Activated CD8-positive, alpha-beta memory T cell treated with anti-CD3 and anti-CD28 coated beads, Interleukin-2, amount 50 U/mL, for 4 hours (primary cell): ENCODE results near the gene FCRL5.

Experiments used
- DNase-seq: peaks from one replicate; pipeline ENCODE4 v3.0.0-alpha.2; 2020

The FCRL5 gene

GRCh38 chr1:157523774-157524493 is 28.4 kb downstream of the FCRL5 start:
- DNase-seq: no peak

- DNase-seq: no peak
Observed at GRCh38 chr1:157521056-157521455, 31.3 kb downstream of the FCRL5 start.

GRCh38 chr1:157520386-157520935 is 31.9 kb downstream of the FCRL5 start:
- DNase-seq: no peak

GRCh38 chr1:157519451-157519850 is 32.9 kb downstream of the FCRL5 start:
- DNase-seq: no peak

GRCh38 chr1:157517016-157517415 is 35.3 kb downstream of the FCRL5 start:
- no peak for DNase-seq

GRCh38 chr1:157515709-157516108 is 36.6 kb downstream of the FCRL5 start:
- no peak for DNase-seq

- DNase-seq: no peak
Observed at GRCh38 chr1:157515141-157515540, 37.2 kb downstream of the FCRL5 start.

- no peak for DNase-seq
Observed at GRCh38 chr1:157512036-157512969, 40.0 kb downstream of the FCRL5 start.

- no peak for DNase-seq
Observed at GRCh38 chr1:157509546-157510232, 42.6 kb downstream of the FCRL5 start.

GRCh38 chr1:157505481-157506272 is 46.6 kb downstream of the FCRL5 start:
- no peak for DNase-seq

GRCh38 chr1:157504646-157505045 is 47.7 kb downstream of the FCRL5 start:
- no peak for DNase-seq

GRCh38 chr1:157499521-157499920 is 52.8 kb downstream of the FCRL5 start:
- no peak for DNase-seq

- DNase-seq: no peak
Observed at GRCh38 chr1:157498736-157499090, 53.6 kb downstream of the FCRL5 start.

GRCh38 chr1:157497987-157498735 is 54.2 kb downstream of the FCRL5 start:
- no peak for DNase-seq

- no peak for DNase-seq
Observed at GRCh38 chr1:157497284-157497683, 55.0 kb downstream of the FCRL5 start.

GRCh38 chr1:157496121-157496526 is 56.2 kb downstream of the FCRL5 start:
- DNase-seq: peak; percentile 29

- no peak for DNase-seq
Observed at GRCh38 chr1:157495285-157495684, 57.0 kb downstream of the FCRL5 start.

GRCh38 chr1:157494093-157494492 is 58.2 kb downstream of the FCRL5 start:
- DNase-seq: no peak

- DNase-seq: peak; percentile 41
Observed at GRCh38 chr1:157490467-157491165, 61.7 kb downstream of the FCRL5 start.

- no peak for DNase-seq
Observed at GRCh38 chr1:157488156-157488555, 64.2 kb downstream of the FCRL5 start.

GRCh38 chr1:157487504-157487903 is 64.8 kb downstream of the FCRL5 start:
- no peak for DNase-seq
